Measurements from ENCODE around the gene PRDM12.

GRCh38 chr9:130696996-130697395, 32.6 kb downstream of the PRDM12 start:
- TF ChIP-seq EZH2 (IDR thresholded peaks at IDR 0.05; ENCODE audit: low read length, missing control alignments) (no peak), CTCF (conservative IDR thresholded peaks at IDR 0.05 in 1 of 2, IDR thresholded peaks at IDR 0.05 in 1 of 2; ENCODE audit: low read depth in 1 of 2, low read length in 2 of 2) (no peak)
